ENCODE measurements around the gene SELP. TPM values are rescaled to one million over a fixed set of nuclear protein-coding genes. Genes with fewer than 3 reads are reported as not detected.

SELP gene
- total and polyA plus RNA-seq, 2 of the 13 experiments (the other 11 are each of a cell fraction or from before 2014, with no cell fraction given): 0.11 TPM; not detected in 1

DNA sequence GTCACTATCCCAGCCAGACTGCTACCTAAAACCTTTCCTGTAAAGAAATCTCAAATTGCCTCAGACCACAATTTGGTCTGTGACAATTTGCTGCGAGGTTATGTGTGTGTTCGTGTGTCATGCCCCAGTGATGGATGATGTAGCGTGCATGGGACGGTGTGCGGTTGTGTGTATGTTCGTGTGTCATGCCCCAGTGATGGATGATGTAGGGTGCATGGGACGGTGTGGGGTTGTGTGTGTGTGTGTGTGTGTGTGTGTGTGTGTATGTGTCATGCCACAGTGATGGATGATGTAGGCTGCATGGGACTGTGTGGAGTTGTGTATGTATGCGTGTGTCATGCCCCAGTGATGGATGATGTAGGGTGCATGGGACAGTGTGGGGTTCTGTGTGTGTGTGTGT lies 9.4 kb downstream of the SELP start:
- Histone ChIP-seq H3K27me3 (ENCODE audit: control insufficient read depth in 1 of 2, insufficient read depth in 2 of 2, low read length in 2 of 2) (peaks cover 2 to 22% of the 10 kb centered on the region in 2 experiments; a peak in 3 of 5 replicates), H3K4me3 (replicated peaks in 1 of 3; ENCODE audit: insufficient read depth in 1 of 3, low read depth in 2 of 3, low read length in 3 of 3) (no peak overlapping the region), H3K9me3 (ENCODE audit: low read length) (no peaks in the 10 kb centered on the region), H3K4me1 (ENCODE audit: insufficient read depth, low read length) (no peaks in the 10 kb centered on the region), H2AFZ (ENCODE audit: low read length) (no peak overlapping the region), H3K27ac (ENCODE audit: extremely low read length, insufficient read depth, low read length) (no peak overlapping the region), H3K4me2 (ENCODE audit: low read depth, low read length) (no peak overlapping the region), H3K9ac (ENCODE audit: insufficient read depth, low read depth, low read length) (no peak overlapping the region), H3K36me3 (replicated peaks in 1 of 2; ENCODE audit: control insufficient read depth in 1 of 2, insufficient read depth in 2 of 2, low read length in 2 of 2) (no peaks in the 10 kb centered on the region), H4K20me1 (ENCODE audit: insufficient read depth, low read length) (no peaks in the 10 kb centered on the region), H3K79me2 (ENCODE audit: insufficient read depth, low read length) (no peaks in the 10 kb centered on the region)
- no peak for ATAC-seq
- no peak for TF ChIP-seq U2AF2 (IDR thresholded peaks at IDR 0.05; ENCODE audit: low read depth, low read length)
- no TSS peak for BruUV-seq (replicated peaks)
- intact Hi-C loops (cut with micrococcal nuclease; ENCODE audit: unreplicated experiment): no loop called here
- POLR2A ChIA-PET: no interaction called here
- 67% methylated on average over 8 of the region's 8 CpGs for WGBS (ENCODE audit: low lambda C conversion rate)
- no peak for DNase-seq (ENCODE audit: low spot score)
- in situ Hi-C loops (cut with HindIII; ENCODE audit: extremely low pct_ligation_motif_present, low pct_unique_long_range_greater_than_20kb): no loop called here
- FAIRE-seq: no peak
- CTCF ChIA-PET (ENCODE audit: low intra/inter-chr PET ratio, low total read pairs): no interaction called here

DNA sequence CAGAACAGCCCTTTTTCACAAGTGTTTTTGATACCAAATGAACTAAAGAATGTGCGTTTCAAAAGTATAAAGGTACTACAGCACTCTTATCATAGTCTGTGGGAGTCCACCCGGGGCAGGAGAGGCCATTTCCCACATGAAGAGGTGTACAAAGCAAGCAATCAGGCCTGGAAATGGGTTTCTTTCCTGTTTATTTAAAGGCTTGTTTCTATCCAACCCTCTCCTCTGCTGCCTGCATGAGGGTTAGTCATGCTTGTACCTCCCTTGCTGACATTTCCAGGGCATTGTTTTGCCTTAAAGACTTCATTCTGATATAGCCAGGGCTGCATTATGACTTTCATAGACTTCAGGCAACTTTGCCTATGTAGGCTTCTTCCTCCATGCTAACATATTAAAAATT lies 11.6 kb downstream of the SELP start:
- in situ Hi-C loops (cut with HindIII; ENCODE audit: extremely low pct_ligation_motif_present, low pct_unique_long_range_greater_than_20kb): no loop called here
- DNase-seq (ENCODE audit: low spot score): no peak
- no peak overlapping the region for H3K4me2 ChIP-seq (ENCODE audit: low read depth, low read length)
- no peak for ATAC-seq
- H3K27me3 ChIP-seq (ENCODE audit: control insufficient read depth in 1 of 2, insufficient read depth in 2 of 2, low read length in 2 of 2): peaks cover 0 to 30% of the 10 kb centered on the region in 2 experiments; a peak in 3 of 5 replicates
- no peaks in the 10 kb centered on the region for H3K4me1 ChIP-seq (ENCODE audit: insufficient read depth, low read length)
- H3K4me3 ChIP-seq (replicated peaks in 1 of 3; ENCODE audit: insufficient read depth in 1 of 3, low read depth in 2 of 3, low read length in 3 of 3): no peak overlapping the region
- intact Hi-C loops (cut with micrococcal nuclease; ENCODE audit: unreplicated experiment): no loop called here
- no peak for FAIRE-seq
- no peaks in the 10 kb centered on the region for H4K20me1 ChIP-seq (ENCODE audit: insufficient read depth, low read length)
- ChIA-PET POLR2A (no interaction called here), CTCF (ENCODE audit: low intra/inter-chr PET ratio, low total read pairs) (no interaction called here)
- TF ChIP-seq SALL2 (CRISPR knock-in tag; IDR thresholded peaks at IDR 0.05) (no peak), GZF1 (CRISPR knock-in tag; IDR thresholded peaks at IDR 0.05) (no peak)
- no peak overlapping the region for H3K27ac ChIP-seq (ENCODE audit: extremely low read length, insufficient read depth, low read length)
- H3K9ac ChIP-seq (ENCODE audit: insufficient read depth, low read depth, low read length): no peak overlapping the region
- no peaks in the 10 kb centered on the region for H3K36me3 ChIP-seq (replicated peaks in 1 of 2; ENCODE audit: control insufficient read depth in 1 of 2, insufficient read depth in 2 of 2, low read length in 2 of 2)
- H3K9me3 ChIP-seq (ENCODE audit: low read length): no peaks in the 10 kb centered on the region
- BruUV-seq (replicated peaks): no TSS peak
- no peaks in the 10 kb centered on the region for H3K79me2 ChIP-seq (ENCODE audit: insufficient read depth, low read length)
- no peak overlapping the region for H2AFZ ChIP-seq (ENCODE audit: low read length)
- 10% methylated on average over 2 of the region's 2 CpGs for WGBS (ENCODE audit: low lambda C conversion rate)

All from HepG2 (cell line).